ENCODE measurements around the gene OTOP1.
"Not testable (repeated sequence)": the region's sequence is repeated elsewhere in the genome, so short reads cannot be mapped to it uniquely, and the experiment has no call there.

OTOP1 gene, protein sequence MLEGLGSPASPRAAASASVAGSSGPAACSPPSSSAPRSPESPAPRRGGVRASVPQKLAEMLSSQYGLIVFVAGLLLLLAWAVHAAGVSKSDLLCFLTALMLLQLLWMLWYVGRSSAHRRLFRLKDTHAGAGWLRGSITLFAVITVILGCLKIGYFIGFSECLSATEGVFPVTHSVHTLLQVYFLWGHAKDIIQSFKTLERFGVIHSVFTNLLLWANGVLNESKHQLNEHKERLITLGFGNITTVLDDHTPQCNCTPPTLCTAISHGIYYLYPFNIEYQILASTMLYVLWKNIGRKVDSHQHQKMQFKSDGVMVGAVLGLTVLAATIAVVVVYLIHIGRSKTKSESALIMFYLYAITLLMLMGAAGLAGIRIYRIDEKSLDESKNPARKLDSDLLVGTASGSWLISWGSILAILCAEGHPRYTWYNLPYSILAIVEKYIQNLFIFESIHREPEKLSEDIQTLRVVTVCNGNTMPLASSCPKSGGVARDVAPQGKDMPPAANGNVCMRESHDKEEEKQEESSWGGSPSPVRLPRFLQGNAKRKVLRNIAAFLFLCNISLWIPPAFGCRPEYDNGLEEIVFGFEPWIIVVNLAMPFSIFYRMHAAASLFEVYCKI

DNA sequence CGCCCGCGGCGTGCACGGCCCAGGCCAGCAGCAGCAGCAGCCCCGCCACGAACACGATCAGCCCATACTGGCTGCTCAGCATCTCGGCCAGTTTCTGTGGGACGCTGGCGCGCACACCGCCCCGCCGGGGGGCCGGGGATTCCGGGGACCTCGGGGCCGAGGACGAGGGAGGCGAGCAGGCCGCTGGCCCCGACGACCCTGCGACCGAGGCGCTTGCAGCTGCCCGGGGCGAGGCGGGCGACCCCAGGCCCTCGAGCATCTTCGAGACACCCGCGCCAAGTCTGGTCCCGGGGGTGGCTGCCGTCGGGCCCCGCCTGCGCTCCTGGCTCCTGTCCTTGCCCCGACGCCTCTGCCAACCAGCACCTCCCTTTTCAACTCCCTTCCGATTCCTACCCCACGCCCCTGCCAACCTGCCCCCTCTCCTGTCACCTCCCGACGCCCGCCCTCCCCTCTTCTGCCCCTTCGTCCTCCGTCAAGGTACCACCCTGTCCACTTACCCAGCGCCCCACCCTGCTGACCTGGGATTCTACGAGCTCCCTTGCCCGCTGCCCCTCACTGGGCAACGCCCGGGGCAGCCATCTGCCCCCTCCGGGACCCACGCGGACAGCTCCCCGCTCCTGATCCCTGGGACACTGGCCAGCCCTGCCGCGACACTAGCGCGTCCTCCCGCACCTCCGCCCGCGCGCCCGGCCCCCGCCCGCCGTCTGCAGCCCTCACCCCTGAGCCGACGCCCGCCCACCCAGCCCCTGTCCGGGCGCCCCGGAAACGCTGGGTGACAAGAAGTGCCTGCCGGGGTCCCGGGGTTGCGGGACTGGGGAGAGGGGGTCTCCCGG, at the start of gene OTOP1:
Gene OTOP1 (minus strand): TSS at position 324 of the 833 bp plus-strand sequence. CDS start 65 bp downstream, at position 259.
- Mint-ChIP-seq H3K27me3 (peaks cover 37% of the 10 kb centered on the region), H3K4me1 (ENCODE audit: low read depth) (peaks cover 12% of the 10 kb centered on the region), H3K27ac (no peak within 1 kb of the TSS), H3K36me3 (no peaks in the 10 kb centered on the region), H3K4me3 (peak within 1 kb of the TSS; percentile 65), H3K9me3 (ENCODE audit: low read depth) (no peaks in the 10 kb centered on the region)

DNA sequence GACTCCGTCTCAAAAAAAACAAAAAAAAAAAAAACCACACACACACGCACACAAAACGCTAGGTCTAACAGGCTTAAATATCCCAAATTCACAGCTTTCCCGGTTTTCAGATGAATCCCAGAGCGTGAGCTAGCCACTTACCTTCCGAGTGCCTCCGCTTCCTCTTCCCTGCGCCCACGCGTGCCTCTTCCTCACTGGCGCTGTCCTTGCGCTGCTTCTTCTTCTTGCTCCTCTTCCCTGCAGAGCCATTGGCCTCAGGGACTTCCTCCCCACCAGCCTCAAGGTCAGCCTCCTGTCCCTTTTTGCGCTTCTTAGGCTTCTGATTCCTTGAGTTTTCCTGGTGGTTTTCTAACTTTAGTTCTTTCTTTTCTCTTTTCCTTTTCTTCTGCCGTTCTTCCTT, 47.5 kb upstream of the OTOP1 start:
- Mint-ChIP-seq H3K36me3 (peaks cover 12% of the 10 kb centered on the region), H3K4me1 (ENCODE audit: low read depth) (peaks cover 16% of the 10 kb centered on the region), H3K27me3 (no peaks in the 10 kb centered on the region), H3K9me3 (ENCODE audit: low read depth) (no peaks in the 10 kb centered on the region), H3K4me3 (no peak overlapping the region), H3K27ac (no peak overlapping the region)

DNA sequence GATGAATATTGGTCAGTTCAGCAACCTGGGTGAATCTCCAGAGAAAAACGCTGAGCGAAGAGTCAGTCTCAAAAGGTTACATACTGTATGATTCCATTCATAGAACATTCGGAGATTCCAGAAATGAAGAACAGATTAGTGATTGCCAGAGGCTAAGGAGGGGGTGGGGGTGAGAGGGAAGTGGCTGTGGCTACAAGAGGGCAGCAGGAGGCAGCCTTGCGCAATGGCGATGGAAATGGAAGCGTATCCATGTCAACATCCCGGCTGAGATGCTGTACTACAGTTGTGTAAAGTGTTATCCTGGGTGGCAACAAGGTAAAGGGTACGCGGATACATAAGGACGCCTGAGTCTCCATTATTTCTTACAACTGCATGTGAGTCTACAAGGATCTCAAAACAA, 45.2 kb upstream of the OTOP1 start:
- Mint-ChIP-seq H3K27ac (no peak overlapping the region), H3K36me3 (peaks cover 15% of the 10 kb centered on the region)

DNA sequence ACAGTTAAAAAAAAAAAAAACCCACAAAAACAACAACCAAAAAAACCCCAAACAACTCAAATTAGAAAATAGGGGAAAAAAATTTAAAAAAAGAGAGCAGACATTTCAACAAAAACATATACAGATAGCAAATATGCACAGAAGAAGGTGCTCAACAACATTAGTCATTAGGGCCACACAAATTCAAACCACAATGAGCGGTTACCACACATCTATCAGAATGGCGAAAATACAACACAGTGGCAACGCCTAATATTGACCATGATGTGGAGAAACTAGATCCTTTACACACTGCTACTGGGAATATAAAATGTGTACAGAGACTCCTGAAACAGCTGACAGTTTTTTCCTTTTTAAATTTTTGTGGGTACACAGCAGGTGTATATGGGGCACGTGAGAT, 43.8 kb upstream of the OTOP1 start:
- Mint-ChIP-seq H3K27ac (peak overlapping the region; percentile 6), H3K4me1 (ENCODE audit: low read depth) (peaks cover 22% of the 10 kb centered on the region), H3K36me3 (peaks cover 18% of the 10 kb centered on the region), H3K9me3 (ENCODE audit: low read depth) (no peaks in the 10 kb centered on the region), H3K4me3 (no peak overlapping the region), H3K27me3 (no peaks in the 10 kb centered on the region)

More for the DNA sequence above, 45.2 kb upstream of the OTOP1 start:
- H3K4me1 Mint-ChIP-seq (ENCODE audit: low read depth) = peaks cover 22% of the 10 kb centered on the region
- no peaks in the 10 kb centered on the region for H3K27me3 Mint-ChIP-seq
- H3K4me3 Mint-ChIP-seq = no peak overlapping the region
- no peaks in the 10 kb centered on the region for H3K9me3 Mint-ChIP-seq (ENCODE audit: low read depth)

DNA sequence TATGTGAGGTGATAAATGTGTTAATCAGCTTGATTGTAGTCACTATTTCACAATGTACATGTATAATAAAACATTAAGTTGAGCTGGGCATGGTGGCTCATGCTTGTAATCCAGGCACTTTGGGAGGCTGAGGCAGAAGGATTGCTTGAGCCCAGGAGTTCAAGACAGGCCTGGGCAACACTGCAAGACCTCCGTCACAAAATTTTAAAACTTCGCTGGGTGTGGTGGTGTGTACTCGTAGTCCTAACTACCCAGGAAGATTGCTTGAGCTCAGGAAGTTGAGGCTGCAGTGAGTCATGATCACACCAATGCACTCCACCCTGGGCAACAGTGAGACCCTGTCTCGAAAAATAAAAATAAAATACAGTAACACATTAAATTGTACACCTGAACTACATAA, 43.1 kb upstream of the OTOP1 start:
- Mint-ChIP-seq H3K4me3 (peak overlapping the region; percentile 39), H3K9me3 (ENCODE audit: low read depth) (no peaks in the 10 kb centered on the region), H3K36me3 (peaks cover 18% of the 10 kb centered on the region), H3K4me1 (ENCODE audit: low read depth) (peaks cover 22% of the 10 kb centered on the region), H3K27me3 (no peaks in the 10 kb centered on the region), H3K27ac (peak overlapping the region; percentile 35)

DNA sequence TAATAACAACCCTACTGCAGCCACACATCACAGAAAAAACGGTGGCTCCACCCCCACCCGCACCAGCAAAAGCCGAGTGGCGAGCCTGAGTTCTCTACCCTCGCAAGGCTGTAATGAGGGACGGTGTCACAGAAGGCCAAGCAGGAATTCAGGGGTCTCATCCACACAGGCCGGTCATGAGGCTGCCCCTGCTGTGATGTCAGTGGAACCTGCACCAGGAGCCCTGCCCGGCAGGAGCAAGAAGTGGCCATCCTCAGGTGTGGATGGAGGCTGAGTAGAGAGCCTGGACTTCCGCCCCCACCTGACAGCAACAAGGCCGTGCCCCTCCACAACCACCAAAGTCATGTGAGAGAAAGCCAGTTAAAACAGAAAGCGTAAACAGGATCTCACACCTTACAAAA, 42.6 kb upstream of the OTOP1 start:
- peak overlapping the region; percentile 39 for H3K4me3 Mint-ChIP-seq
- H3K27ac Mint-ChIP-seq = peak overlapping the region; percentile 35
- peaks cover 15% of the 10 kb centered on the region for H3K36me3 Mint-ChIP-seq
- no peaks in the 10 kb centered on the region for H3K9me3 Mint-ChIP-seq (ENCODE audit: low read depth)
- H3K4me1 Mint-ChIP-seq (ENCODE audit: low read depth) = peaks cover 22% of the 10 kb centered on the region
- H3K27me3 Mint-ChIP-seq = no peaks in the 10 kb centered on the region

DNA sequence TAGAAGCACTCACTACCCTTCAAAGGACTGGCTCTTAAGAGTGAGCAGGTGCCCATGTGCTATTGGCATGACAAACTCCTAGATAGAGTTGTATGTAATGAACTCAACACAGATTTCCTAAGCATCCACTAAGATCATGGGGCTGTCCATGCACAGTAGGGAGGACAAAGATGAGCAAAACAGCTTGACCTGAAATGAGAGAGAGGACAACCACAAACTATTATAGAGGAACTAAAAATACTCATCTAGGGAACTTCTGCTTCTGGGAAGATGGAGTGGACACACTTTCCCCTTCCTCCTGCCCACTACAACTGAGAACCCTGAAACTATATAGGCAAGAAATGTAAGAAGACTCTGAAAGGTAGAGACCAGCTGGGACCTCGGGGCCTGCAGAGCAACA, 42.0 kb upstream of the OTOP1 start:
- Mint-ChIP-seq H3K36me3 (peaks cover 14% of the 10 kb centered on the region), H3K9me3 (ENCODE audit: low read depth) (no peaks in the 10 kb centered on the region), H3K4me1 (ENCODE audit: low read depth) (peaks cover 22% of the 10 kb centered on the region), H3K4me3 (peak overlapping the region; percentile 24), H3K27ac (peak overlapping the region; percentile 13), H3K27me3 (no peaks in the 10 kb centered on the region)

DNA sequence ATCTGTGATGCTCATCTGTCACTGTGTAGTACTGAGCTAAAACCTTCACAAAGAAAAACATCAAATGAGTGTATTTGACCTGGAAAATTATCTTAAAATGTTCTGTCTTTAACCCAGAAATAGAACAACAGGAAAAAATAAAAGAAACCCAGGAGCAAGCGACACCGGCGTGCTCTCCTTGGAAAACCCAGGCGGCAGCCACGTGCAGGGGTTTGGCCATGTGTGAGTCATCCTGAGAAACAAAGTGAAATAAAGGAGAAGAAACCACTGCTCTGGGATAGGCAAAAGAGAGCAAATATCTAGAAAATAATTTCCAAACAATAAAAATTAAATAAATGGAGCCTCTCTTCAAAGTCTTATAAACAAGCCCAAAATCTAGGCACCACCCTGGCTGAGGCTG, 41.3 kb upstream of the OTOP1 start:
- Mint-ChIP-seq H3K27me3 (no peaks in the 10 kb centered on the region), H3K36me3 (peaks cover 12% of the 10 kb centered on the region), H3K9me3 (ENCODE audit: low read depth) (no peaks in the 10 kb centered on the region), H3K27ac (no peak overlapping the region), H3K4me1 (ENCODE audit: low read depth) (peaks cover 22% of the 10 kb centered on the region), H3K4me3 (no peak overlapping the region)

DNA sequence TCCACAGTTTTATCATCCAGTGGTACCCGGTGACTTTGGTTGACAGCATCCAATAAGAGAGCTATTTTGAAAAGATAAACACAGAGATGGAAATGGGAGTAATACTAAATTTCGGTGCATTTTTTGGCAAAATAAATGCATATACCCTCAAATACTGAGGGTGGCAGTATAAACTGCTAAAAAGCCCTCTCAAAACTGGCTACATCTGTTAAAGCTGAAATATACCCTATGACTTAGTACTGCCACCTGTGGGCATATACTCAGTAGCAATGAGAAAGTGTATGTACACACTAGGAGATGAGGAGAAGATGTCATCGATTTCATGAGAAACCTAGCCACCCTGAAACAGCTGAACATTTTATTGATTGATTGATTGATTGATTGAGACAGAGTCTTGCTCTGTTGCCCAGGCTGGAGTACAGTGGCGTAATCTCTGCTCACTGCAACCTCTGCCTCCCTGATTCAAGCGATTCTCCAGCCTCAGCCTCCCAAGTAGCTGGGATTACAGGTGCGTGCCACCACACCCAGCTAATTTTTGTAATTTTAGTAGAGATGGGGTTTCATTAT, 33.5 kb upstream of the OTOP1 start:
- no peaks in the 10 kb centered on the region for H3K4me1 Mint-ChIP-seq (ENCODE audit: low read depth)
- H3K9me3 Mint-ChIP-seq (ENCODE audit: low read depth) = no peaks in the 10 kb centered on the region
- H3K4me3 Mint-ChIP-seq = no peak overlapping the region
- H3K36me3 Mint-ChIP-seq = no peaks in the 10 kb centered on the region
- H3K27ac Mint-ChIP-seq = no peak overlapping the region
- no peaks in the 10 kb centered on the region for H3K27me3 Mint-ChIP-seq

DNA sequence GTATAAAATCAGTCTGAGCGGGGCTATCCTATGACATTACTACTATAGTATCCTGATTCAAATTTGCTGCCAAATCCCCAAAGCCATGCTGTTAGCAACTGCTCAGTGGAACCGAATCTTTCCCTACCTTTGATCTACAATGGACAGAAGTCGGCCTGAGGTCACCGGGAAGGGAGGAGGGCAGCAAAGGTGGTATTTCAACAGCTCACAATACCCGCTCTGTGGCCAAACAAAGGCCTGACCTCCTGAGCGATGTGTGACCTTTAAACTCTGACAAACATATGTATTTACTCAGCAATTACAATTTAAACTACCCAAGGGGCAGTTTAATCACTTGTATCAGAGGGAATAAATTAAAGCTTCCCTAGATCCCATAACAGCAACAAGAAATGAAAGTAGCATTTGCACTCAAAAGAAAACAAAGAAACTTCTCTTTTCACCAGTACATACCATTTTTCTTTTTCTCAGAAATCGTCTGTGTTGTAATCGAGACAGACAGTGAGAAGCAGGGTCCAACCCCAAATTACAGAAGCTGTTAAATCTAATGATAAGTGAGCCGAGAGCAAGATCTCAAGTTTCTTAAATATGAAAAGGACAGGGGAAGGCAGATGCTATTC, 32.9 kb upstream of the OTOP1 start:
- Mint-ChIP-seq H3K27ac (no peak overlapping the region), H3K4me3 (no peak overlapping the region), H3K9me3 (ENCODE audit: low read depth) (no peaks in the 10 kb centered on the region), H3K27me3 (no peaks in the 10 kb centered on the region), H3K4me1 (ENCODE audit: low read depth) (no peaks in the 10 kb centered on the region), H3K36me3 (no peaks in the 10 kb centered on the region)

DNA sequence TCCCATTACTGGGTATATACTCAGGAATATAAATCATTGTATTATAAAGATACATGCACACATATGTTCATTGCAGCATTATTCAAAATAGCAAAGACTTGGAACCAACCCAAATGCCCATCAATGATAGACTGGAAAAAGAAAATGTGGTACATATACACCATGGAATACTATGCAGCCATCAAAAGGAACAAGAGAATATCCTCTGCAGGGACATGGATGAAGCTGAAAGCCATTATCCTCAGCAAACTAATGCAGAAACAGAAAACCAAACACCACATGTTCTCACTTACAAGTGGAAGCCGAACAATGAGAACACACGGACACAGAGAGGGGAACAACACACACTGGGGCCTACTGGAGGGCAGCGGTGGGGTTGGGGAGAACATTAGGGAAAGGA, 31.0 kb upstream of the OTOP1 start:
- H3K4me1 Mint-ChIP-seq (ENCODE audit: low read depth); H3K36me3 Mint-ChIP-seq; H3K27me3 Mint-ChIP-seq; H3K9me3 Mint-ChIP-seq (ENCODE audit: low read depth); H3K27ac Mint-ChIP-seq; H3K4me3 Mint-ChIP-seq: not testable (repeated sequence)

DNA sequence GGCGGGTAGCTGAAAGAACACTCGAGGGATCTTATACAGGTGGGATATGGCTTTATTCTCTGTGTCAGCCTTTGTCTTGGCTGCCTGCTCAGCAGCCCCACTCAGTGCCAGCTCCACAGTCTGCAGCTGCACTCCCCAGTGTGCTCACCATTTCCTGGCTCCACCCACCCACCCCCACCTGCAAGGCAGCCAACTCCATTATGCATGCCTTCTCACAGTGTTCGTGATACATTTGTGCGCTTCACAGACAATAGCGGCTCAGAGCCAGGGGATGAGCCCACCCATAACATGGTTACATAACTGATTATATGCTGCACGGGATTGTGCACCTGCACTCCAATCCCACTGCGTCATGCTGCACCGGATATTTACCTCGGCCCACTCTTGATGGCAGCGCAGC, 30.1 kb upstream of the OTOP1 start:
- Mint-ChIP-seq H3K4me3 (no peak overlapping the region), H3K36me3 (no peaks in the 10 kb centered on the region), H3K27me3 (no peaks in the 10 kb centered on the region), H3K4me1 (ENCODE audit: low read depth) (no peaks in the 10 kb centered on the region), H3K9me3 (ENCODE audit: low read depth) (no peaks in the 10 kb centered on the region), H3K27ac (no peak overlapping the region)

DNA sequence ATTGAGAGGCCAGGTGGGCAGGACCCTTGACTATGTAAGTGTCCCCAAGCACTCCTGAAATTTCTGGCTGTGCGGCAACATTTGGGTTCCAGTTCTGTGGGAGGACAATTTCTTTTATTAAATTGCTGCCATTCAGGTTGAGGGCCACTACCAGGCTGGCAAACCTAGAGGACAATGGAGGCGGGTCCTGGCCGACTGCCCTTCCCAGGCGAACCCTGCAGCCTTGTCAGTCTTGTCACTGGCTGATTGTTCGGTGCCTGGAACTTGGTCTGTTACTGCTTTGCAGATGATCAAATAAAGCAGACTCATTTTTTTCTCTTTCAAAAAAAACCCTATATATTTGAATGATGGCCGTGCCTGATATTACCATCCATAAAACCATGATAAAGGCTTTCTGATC, 27.9 kb upstream of the OTOP1 start:
- Mint-ChIP-seq H3K4me3 (no peak overlapping the region), H3K9me3 (ENCODE audit: low read depth) (no peaks in the 10 kb centered on the region), H3K36me3 (no peaks in the 10 kb centered on the region), H3K27ac (no peak overlapping the region), H3K27me3 (no peaks in the 10 kb centered on the region), H3K4me1 (ENCODE audit: low read depth) (no peaks in the 10 kb centered on the region)

DNA sequence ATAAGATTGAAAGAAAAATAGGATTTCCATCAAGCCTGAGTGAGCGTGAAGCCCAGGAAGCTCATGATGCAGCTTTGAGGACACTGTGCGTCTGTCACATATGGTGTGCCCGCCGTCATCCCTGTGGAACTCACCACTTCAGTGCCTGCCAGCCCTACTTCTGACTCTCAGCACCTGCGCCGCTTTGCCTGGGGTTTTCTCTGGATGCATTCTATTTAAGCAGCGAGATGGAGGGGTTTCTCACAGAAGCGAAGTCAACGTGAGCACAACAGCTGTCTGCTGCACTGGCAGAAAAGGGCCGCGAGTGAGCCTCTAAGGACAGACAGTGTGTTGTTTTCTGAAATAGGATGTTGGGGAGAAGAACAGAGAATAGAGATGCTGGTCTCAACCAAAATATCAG, 27.5 kb upstream of the OTOP1 start:
- peaks cover 1% of the 10 kb centered on the region for H3K4me1 Mint-ChIP-seq (ENCODE audit: low read depth)
- no peaks in the 10 kb centered on the region for H3K27me3 Mint-ChIP-seq
- H3K9me3 Mint-ChIP-seq (ENCODE audit: low read depth) = no peaks in the 10 kb centered on the region
- no peaks in the 10 kb centered on the region for H3K36me3 Mint-ChIP-seq
- H3K27ac Mint-ChIP-seq = no peak overlapping the region
- no peak overlapping the region for H3K4me3 Mint-ChIP-seq
